C4-2B (cell line): ENCODE results near the gene NEK11.
A peak's percentile ranks its signal among the peaks of the same experiment; 100 is the strongest.

Experiments used
- H3K27ac ChIP-seq: fragments of 450-650 bp; 2 replicates; pipeline ENCODE4 v1.5.1; 2017
- CTCF ChIP-seq: fragments of 450-650 bp; conservative IDR thresholded peaks from 2 replicates; pipeline ENCODE4 v1.5.1; 2017; ENCODE audit warnings: mild to moderate bottlenecking
- ZFX ChIP-seq: fragments of 450-650 bp; IDR thresholded peaks from 2 replicates; pipeline ENCODE4 v1.6.1; 2017

The NEK11 gene

GRCh38 chr3:131001071-131001470 is 25.6 kb upstream of the NEK11 start:
- TF ChIP-seq CTCF = no peak
- no peak for TF ChIP-seq ZFX
- H3K27ac ChIP-seq = no peak overlapping the region

DNA sequence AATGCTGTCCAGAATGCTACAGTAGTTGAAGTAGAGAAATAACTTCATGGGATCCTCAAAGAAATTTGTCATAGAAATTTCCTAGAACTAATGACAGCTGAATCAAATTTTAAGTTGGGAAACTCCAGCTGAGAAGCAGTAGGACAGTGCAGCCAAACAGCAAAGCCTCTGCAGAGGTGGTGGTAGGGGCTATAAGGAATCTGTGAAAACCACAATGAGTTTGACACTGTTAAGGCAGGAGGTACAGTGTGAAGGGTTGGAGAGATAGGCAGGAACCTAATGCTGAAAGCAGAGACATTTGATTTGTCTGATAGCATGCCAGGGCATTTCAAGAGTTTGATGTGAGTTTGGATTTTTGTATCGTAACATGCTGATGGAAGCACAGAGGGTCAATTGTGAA is 22.1 kb upstream of the NEK11 start:
- TF ChIP-seq CTCF = no peak
- TF ChIP-seq ZFX = no peak

GRCh38 chr3:131007256-131007655 is 19.4 kb upstream of the NEK11 start:
- TF ChIP-seq CTCF (no peak), ZFX (no peak)
- H3K27ac ChIP-seq = no peak overlapping the region

More for the DNA sequence above, 22.1 kb upstream of the NEK11 start:
- H3K27ac ChIP-seq = no peak overlapping the region

- TF ChIP-seq ZFX = no peak
- 0 out of 2 replicates have a peak, but pooled peaks have one; percentile 2 for TF ChIP-seq CTCF
- no peak overlapping the region for H3K27ac ChIP-seq
These were observed 18.9 kb upstream of the NEK11 start for GRCh38 chr3:131007782-131008181.

DNA sequence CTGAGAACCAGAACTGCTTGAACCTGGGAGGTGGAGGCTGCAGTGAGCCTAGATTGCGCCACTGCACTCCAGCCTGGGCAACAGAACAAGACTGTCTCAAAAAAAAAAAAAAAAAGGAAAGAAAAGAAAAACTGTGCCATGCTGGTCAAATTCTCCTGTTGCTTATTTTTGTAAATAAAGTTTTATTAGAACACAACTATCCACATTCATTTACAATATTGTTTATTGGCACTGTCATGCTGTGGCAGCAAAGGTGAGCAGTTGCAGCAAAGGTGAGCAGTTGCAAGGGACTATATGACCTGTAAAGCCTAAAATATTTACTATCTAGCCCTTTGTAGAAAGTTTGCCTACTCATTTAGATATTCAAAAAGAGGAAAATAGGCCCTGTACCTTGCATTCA is 18.4 kb upstream of the NEK11 start:
- TF ChIP-seq CTCF = no peak
- TF ChIP-seq ZFX = no peak
- H3K27ac ChIP-seq = no peak overlapping the region

- no peak overlapping the region for H3K27ac ChIP-seq
- TF ChIP-seq ZFX = no peak
These were observed 17.0 kb upstream of the NEK11 start for GRCh38 chr3:131009698-131010097.

- no peak for TF ChIP-seq CTCF
- no peak for TF ChIP-seq ZFX
- no peak overlapping the region for H3K27ac ChIP-seq
These were observed 7.7 kb upstream of the NEK11 start for GRCh38 chr3:131018970-131019369.

DNA sequence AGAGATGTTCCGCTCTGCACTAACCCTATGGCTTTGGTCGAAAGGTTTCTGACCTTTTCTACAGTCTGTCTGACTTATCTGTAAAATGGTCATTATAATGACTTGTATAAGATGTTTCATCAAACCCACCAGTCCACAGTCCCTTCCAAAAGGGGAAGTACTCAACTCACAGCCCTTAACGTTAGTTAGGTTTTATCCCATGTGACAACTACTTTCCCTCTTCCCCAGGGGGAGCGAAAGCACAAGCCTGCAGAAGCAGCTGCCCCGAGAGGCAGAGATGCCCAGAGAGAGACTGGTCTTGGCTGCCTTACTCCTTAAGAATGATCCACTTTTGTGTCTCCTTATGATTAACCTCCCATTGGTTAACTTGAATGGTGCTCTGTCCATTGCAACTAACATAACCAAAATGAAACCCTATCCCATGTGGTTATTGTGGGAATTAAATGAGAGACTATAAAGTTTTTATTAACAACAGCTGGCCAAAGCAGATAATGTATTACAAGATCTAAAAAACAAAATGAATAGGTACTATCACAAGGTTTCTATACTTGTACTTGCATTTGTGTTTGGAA is 6.5 kb upstream of the NEK11 start:
- no peak overlapping the region for H3K27ac ChIP-seq
- TF ChIP-seq ZFX (no peak), CTCF (no peak)
